ENCODE measurements around the gene RCC1.
A peak's percentile ranks its signal among the peaks of the same experiment; 100 is the strongest.

- peak in 2 of 4 donors; percentile 8 to 16 for TF ChIP-seq CTCF (IDR thresholded peaks at IDR 0.05)
- TF ChIP-seq POLR2A (IDR thresholded peaks at IDR 0.05), result no peak
These were observed 75.1 kb downstream of the RCC1 start for GRCh38 chr1:28580722-28581530.

All from right lobe of liver (tissue), 4 donors.